Endothelial cell of umbilical vein (primary cell): ENCODE measurements around the gene PCGF5. TPM values are rescaled to one million over a fixed set of nuclear protein-coding genes. Genes with fewer than 3 reads are reported as not detected.

Experiments used
- BruUV-seq: library from RNA; stranded (reverse); fragments of 400-500 nt; replicated peaks from 2 replicates; lab custom pipeline; 2021; lab: Mats Ljungman, UMichigan
- CTCF ChIA-PET: fragments of 300-600, 350-600 bp; sonication (Branson Sonifier 250); formaldehyde crosslinking; loops from one replicate; lab custom pipeline; 2021; ENCODE audit warnings: antibody characterized with exemption, inconsistent platforms; lab: Charles Lee
- POLR2A ChIA-PET: fragments of 300-600, 350-600 bp; sonication (Branson Sonifier 250); formaldehyde crosslinking; loops from one replicate; lab custom pipeline; 2021; ENCODE audit warnings: antibody characterized with exemption, inconsistent platforms; lab: Charles Lee
- DNase-seq: peaks from one replicate; pipeline ENCODE4 v3.0.0-alpha.2; 2011; ENCODE audit warnings: low read depth, low spot score
- FAIRE-seq: peaks from 2 replicates; lab custom pipeline; 2011; peaks lifted over from hg19 to GRCh38; lab: Jason Lieb, UNC
- H2AFZ ChIP-seq: 2 replicates; pipeline ENCODE4 v1.6.0; 2012; ENCODE audit warnings: low read depth, low read length, control low read depth, inconsistent platforms
- H3K27ac ChIP-seq: 2 replicates; pipeline ENCODE4 v1.5.1; 2011; ENCODE audit warnings: low read depth, mild to moderate bottlenecking, control low read depth, low read length, moderate library complexity; ENCODE audit not compliant: insufficient read depth
- H3K27me3 ChIP-seq, 2 experiments: 2 replicates each; pipeline versions ENCODE4 v1.6.0 to v1.6.1; 2011; ENCODE audit warnings: low read length in 2 of 2, mixed read lengths in 1 of 2; ENCODE audit not compliant: control insufficient read depth in 2 of 2, insufficient read depth in 2 of 2
- H3K36me3 ChIP-seq, 2 experiments: 2 replicates in 1 of 2; 3 replicates in 1 of 2; pipeline ENCODE4 v1.5.1; 2011; ENCODE audit warnings: low read length in 2 of 2, mild to moderate bottlenecking in 1 of 2, moderate library complexity in 1 of 2; ENCODE audit not compliant: control insufficient read depth in 2 of 2, insufficient read depth in 2 of 2; ENCODE audit errors: extremely low read depth in 1 of 2
- H3K4me1 ChIP-seq: 3 replicates; pipeline ENCODE4 v1.5.1; 2011; ENCODE audit warnings: mild to moderate bottlenecking, low read length; ENCODE audit not compliant: control insufficient read depth, insufficient read depth; ENCODE audit errors: extremely low read depth
- H3K4me2 ChIP-seq: 2 replicates; pipeline ENCODE4 v1.6.1; 2011; ENCODE audit warnings: low read length, control low read depth, mixed read lengths; ENCODE audit not compliant: insufficient read depth
- H3K4me3 ChIP-seq, 3 experiments: fragments of 200-600 bp in 1 of 3; sonication (generic), shearing (Covaris generic) in 1 of 3; replicated peaks in 1 of 3; 2 replicates each; pipeline ENCODE4 v1.5.1; 2011 to 2016; ENCODE audit warnings: control low read depth in 3 of 3, low read length in 3 of 3, mild to moderate bottlenecking in 2 of 3, inconsistent platforms in 1 of 3, low read depth in 1 of 3, moderate library complexity in 1 of 3; ENCODE audit not compliant: insufficient read depth in 1 of 3
- H3K79me2 ChIP-seq: 2 replicates; pipeline ENCODE4 v1.6.0; 2012; ENCODE audit warnings: low read length, inconsistent platforms; ENCODE audit not compliant: control insufficient read depth, insufficient read depth
- H3K9ac ChIP-seq: replicated peaks from 2 replicates; pipeline ENCODE3; 2011; ENCODE audit warnings: low read length, control low read depth; ENCODE audit not compliant: insufficient read depth; ENCODE audit errors: extremely low read depth
- H3K9me1 ChIP-seq: replicated peaks from 3 replicates; pipeline ENCODE4 v1.6.0; 2011; ENCODE audit warnings: mild to moderate bottlenecking, low read length; ENCODE audit not compliant: control insufficient read depth, insufficient read depth; ENCODE audit errors: extremely low read depth
- H3K9me3 ChIP-seq: replicated peaks from 2 replicates; pipeline ENCODE4 v1.5.1; 2012; ENCODE audit warnings: low read length, inconsistent platforms; ENCODE audit not compliant: control insufficient read depth, insufficient read depth
- H4K20me1 ChIP-seq: replicated peaks from 2 replicates; pipeline ENCODE3; 2011; ENCODE audit warnings: mild to moderate bottlenecking, low read length; ENCODE audit not compliant: control insufficient read depth, insufficient read depth; ENCODE audit errors: extremely low read depth
- CTCF ChIP-seq, 2 donors: IDR thresholded peaks; 1 replicate in 1 of 2; 2 replicates in 1 of 2; pipeline ENCODE4 v1.5.1; 2011; ENCODE audit warnings: low read length in 2 of 2, mild to moderate bottlenecking in 2 of 2, moderate library complexity in 2 of 2, control low read depth in 1 of 2, inconsistent platforms in 1 of 2, low read depth in 1 of 2; ENCODE audit not compliant: insufficient read depth in 1 of 2; ENCODE audit errors: extremely low read depth in 1 of 2
- EZH2 ChIP-seq: IDR thresholded peaks from 2 replicates; pipeline ENCODE4 v1.6.1; 2012; ENCODE audit warnings: borderline replicate concordance, low read depth, mild to moderate bottlenecking, moderate library complexity, low read length, inconsistent platforms; ENCODE audit not compliant: severe bottlenecking
- FOS ChIP-seq: IDR thresholded peaks from 2 replicates; pipeline ENCODE4 v1.6.1; 2011; ENCODE audit warnings: mild to moderate bottlenecking, low read length, moderate library complexity, borderline replicate concordance; ENCODE audit not compliant: insufficient read depth
- GATA2 ChIP-seq: IDR thresholded peaks from 2 replicates; pipeline ENCODE4 v1.7.0; 2011; ENCODE audit warnings: low read depth, mild to moderate bottlenecking, moderate library complexity, mixed read lengths, low read length; ENCODE audit not compliant: insufficient read length, insufficient read depth
- JUN ChIP-seq: IDR thresholded peaks from 2 replicates; pipeline ENCODE4 v1.6.1; 2011; ENCODE audit warnings: borderline replicate concordance, low read depth; ENCODE audit not compliant: insufficient read length, insufficient read depth
- MAX ChIP-seq: IDR thresholded peaks from 2 replicates; pipeline ENCODE4 v1.6.1; 2011; ENCODE audit not compliant: insufficient read depth, insufficient read length
- MYC ChIP-seq: IDR thresholded peaks from one replicate; pipeline ENCODE4 v1.6.1; 2011; ENCODE audit warnings: mild to moderate bottlenecking, low read depth, low read length
- POLR2A ChIP-seq: IDR thresholded peaks from 2 replicates; pipeline ENCODE4 v1.6.1; 2012; ENCODE audit warnings: low read depth, mild to moderate bottlenecking, control low read depth, low read length
- POLR2AphosphoS5 ChIP-seq: IDR thresholded peaks from 2 replicates; pipeline ENCODE4 v1.6.1; 2012; ENCODE audit warnings: low read depth, mild to moderate bottlenecking, control low read depth, low read length, moderate library complexity; ENCODE audit not compliant: insufficient read depth
- dilution Hi-C: fragments of 300-500 bp; cut with MboI; formaldehyde crosslinking; loops from one replicate; pipeline ENCODE4 v1.15.0; 2019; ENCODE audit warnings: low sequenced_read_pairs; ENCODE audit not compliant: extremely low pct_ligation_motif_present
- intact Hi-C: fragments of 100-400 bp; cut with micrococcal nuclease; formaldehyde crosslinking; loops from one replicate; pipeline ENCODE4 v1.10.0; 2022
- polyA plus RNA-seq, 4 experiments: library from polyadenylated mRNA; depleted of rRNA in 3 of 4; stranded (reverse) in 3 of 4; unstranded in 1 of 4; fragments of >200 nt; gene quantifications; 2 replicates each; pipeline versions ENCODE4 v1.2.1 to v1.2.3, GENCODE V29; 2011 to 2012; ENCODE audit warnings: missing spikeins in 1 of 4
- total RNA-seq: library from RNA; stranded (reverse); gene quantifications from 2 replicates; pipeline ENCODE4 v1.2.3, GENCODE V29; 2021

The PCGF5 gene
- total and polyA plus RNA-seq, 2 donors (not counting 3 experiments of a cell fraction or from before 2014, with no cell fraction given), result 25.0 to 29.8 TPM

- H3K4me3 ChIP-seq, result no peak overlapping the region
- no peak overlapping the region for H3K9ac ChIP-seq
- no peaks in the 10 kb centered on the region for H4K20me1 ChIP-seq
- DNase-seq (no peak), FAIRE-seq (no peak)
- H3K27ac ChIP-seq, result no peak overlapping the region
- no peak overlapping the region for H3K4me2 ChIP-seq
- peaks cover 0 to 2% of the 10 kb centered on the region in 2 experiments for H3K27me3 ChIP-seq
- no peaks in the 10 kb centered on the region for H3K9me1 ChIP-seq
- no TSS peak for BruUV-seq
- dilution Hi-C loops (no loop called here), intact Hi-C loops (no loop called here)
- no peak overlapping the region for H2AFZ ChIP-seq
- H3K9me3 ChIP-seq, result no peaks in the 10 kb centered on the region
- no peaks in the 10 kb centered on the region for H3K79me2 ChIP-seq
- TF ChIP-seq EZH2 (no peak), JUN (no peak), POLR2AphosphoS5 (no peak), MAX (no peak), FOS (no peak), POLR2A (no peak), CTCF (IDR thresholded peaks at IDR 0.05; ENCODE audit: extremely low read depth in 1 of 2, insufficient read depth in 1 of 2, low read depth in 1 of 2, low read length in 2 of 2) (no peak), GATA2 (no peak), MYC (no peak)
- no peaks in the 10 kb centered on the region for H3K4me1 ChIP-seq
- POLR2A ChIA-PET, result no interaction called here
- no peaks in the 10 kb centered on the region for H3K36me3 ChIP-seq
- CTCF ChIA-PET, result interaction anchor here (0.9 to 5.4 kb wide), 3 partner anchors 8 to 411 kb away, joined by 3 to 35 read pairs (median 7); no protein-coding TSS in a partner anchor
Measured at GRCh38 chr10:91290607-91291006, 70.1 kb downstream of the PCGF5 start.
